Vagina (tissue), 2 donors: Measurements from ENCODE around the gene SHC4. TPM values are rescaled to one million over a fixed set of nuclear protein-coding genes. Genes with fewer than 3 reads are reported as not detected.

ENCODE experiments used
- DNase-seq, 2 donors: peaks; one replicate each; pipeline ENCODE4 v3.0.0-alpha.2; 2017; ENCODE audit errors: extremely low spot score in 2 of 2
- H3K27ac ChIP-seq: fragments of 200-600 bp; sonication (generic); one replicate; pipeline ENCODE4 v1.5.1; 2019
- H3K27me3 ChIP-seq: fragments of 200-600 bp; sonication (generic); one replicate; pipeline ENCODE4 v1.5.1; 2019
- H3K36me3 ChIP-seq, 2 donors: fragments of 200-600 bp; sonication (generic); one replicate each; pipeline ENCODE4 v1.5.1; 2017 to 2019
- H3K4me1 ChIP-seq: fragments of 200-600 bp; sonication (generic); one replicate; pipeline ENCODE4 v1.5.1; 2019
- H3K4me3 ChIP-seq, 2 donors: fragments of 200-600 bp; sonication (generic); 1 replicate in 1 of 2; 2 replicates in 1 of 2; pipeline ENCODE4 v1.5.1; 2016 to 2019
- H3K9me3 ChIP-seq: fragments of 200-600 bp; sonication (generic); one replicate; pipeline ENCODE4 v1.5.1; 2019
- POLR2A ChIP-seq, 2 donors: fragments of 450-650 bp; IDR thresholded peaks; one replicate each; pipeline ENCODE4 v1.6.1; 2017; ENCODE audit warnings: antibody characterized with exemption in 2 of 2, mild to moderate bottlenecking in 2 of 2, moderate library complexity in 2 of 2
- POLR2AphosphoS5 ChIP-seq, 2 donors: sonication (generic); formaldehyde crosslinking; IDR thresholded peaks; one replicate each; pipeline ENCODE4 v1.9.0; 2017; ENCODE audit warnings: antibody characterized with exemption in 2 of 2, mild to moderate bottlenecking in 2 of 2, low read depth in 1 of 2; ENCODE audit not compliant: insufficient read depth in 1 of 2
- intact Hi-C: fragments of 100-400 bp; cut with DNase I; formaldehyde crosslinking; loops from one replicate; pipeline ENCODE4 v1.15.1; 2023
- total RNA-seq: library from RNA; depleted of rRNA; stranded (reverse); fragments of >200 nt; gene quantifications from one replicate; pipeline ENCODE4 v1.2.3, GENCODE V29; 2016
- TF ChIP-seq, protein P1 (sequence below), 3 experiments: fragments of 450-650 bp in 2 of 3; fragments of 200-600 bp in 1 of 3; sonication (generic) in 1 of 3; IDR thresholded peaks; one replicate each; pipeline ENCODE4 v1.5.1; 2017 to 2019; ENCODE audit warnings: antibody characterized with exemption in 3 of 3, mild to moderate bottlenecking in 2 of 3, moderate library complexity in 2 of 3

The SHC4 gene
- total RNA-seq, 1 donor from 2014 or later: 0.25 TPM

DNA sequence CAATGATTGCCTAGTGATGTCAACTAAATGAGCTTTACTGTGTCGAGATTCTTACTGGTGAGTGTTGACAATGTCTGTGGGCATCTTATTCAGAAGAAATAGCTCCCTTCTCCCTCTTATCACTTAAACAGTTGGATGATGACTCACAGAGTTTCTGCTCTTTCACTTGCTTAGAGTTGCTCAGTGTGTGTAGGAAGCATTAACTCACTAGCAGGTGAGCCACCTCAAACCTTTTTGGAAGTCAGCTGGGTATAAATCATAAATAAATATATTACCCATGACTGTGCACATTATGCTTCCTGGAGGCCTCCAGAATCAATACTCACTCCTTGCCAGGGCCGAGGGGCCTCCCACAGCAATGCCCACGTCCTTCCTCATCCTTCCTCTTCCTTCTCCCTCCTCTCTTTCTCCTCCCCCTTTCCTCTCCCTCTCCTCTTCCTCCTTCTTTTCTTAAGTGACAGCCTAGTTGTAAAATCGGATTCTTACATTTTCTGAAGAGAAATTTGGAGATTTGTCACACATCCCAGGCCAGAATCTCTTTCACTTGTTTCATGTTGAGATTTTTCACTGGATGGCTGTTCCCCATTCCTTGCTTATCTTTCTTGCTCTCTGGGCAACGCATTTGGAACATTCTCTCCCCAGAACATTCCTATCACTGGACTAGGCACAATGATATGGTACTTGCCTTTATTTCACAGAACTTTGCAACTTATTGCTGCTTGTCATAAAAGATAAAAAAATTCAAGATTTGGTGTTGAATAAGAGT is 17.5 kb downstream of the SHC4 start:
- H3K36me3 ChIP-seq: no peaks in the 10 kb centered on the region
- no peak for TF ChIP-seq POLR2AphosphoS5 (IDR thresholded peaks at IDR 0.05; ENCODE audit: insufficient read depth in 1 of 2, low read depth in 1 of 2)
- TF ChIP-seq, protein P1, sequence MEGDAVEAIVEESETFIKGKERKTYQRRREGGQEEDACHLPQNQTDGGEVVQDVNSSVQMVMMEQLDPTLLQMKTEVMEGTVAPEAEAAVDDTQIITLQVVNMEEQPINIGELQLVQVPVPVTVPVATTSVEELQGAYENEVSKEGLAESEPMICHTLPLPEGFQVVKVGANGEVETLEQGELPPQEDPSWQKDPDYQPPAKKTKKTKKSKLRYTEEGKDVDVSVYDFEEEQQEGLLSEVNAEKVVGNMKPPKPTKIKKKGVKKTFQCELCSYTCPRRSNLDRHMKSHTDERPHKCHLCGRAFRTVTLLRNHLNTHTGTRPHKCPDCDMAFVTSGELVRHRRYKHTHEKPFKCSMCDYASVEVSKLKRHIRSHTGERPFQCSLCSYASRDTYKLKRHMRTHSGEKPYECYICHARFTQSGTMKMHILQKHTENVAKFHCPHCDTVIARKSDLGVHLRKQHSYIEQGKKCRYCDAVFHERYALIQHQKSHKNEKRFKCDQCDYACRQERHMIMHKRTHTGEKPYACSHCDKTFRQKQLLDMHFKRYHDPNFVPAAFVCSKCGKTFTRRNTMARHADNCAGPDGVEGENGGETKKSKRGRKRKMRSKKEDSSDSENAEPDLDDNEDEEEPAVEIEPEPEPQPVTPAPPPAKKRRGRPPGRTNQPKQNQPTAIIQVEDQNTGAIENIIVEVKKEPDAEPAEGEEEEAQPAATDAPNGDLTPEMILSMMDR (IDR thresholded peaks at IDR 0.05): no peak
- no peak for TF ChIP-seq POLR2A (IDR thresholded peaks at IDR 0.05)
- no peaks in the 10 kb centered on the region for H3K4me1 ChIP-seq
- no peaks in the 10 kb centered on the region for H3K9me3 ChIP-seq
- no peak overlapping the region for H3K4me3 ChIP-seq
- intact Hi-C loops: no loop called here
- no peaks in the 10 kb centered on the region for H3K27me3 ChIP-seq
- no peak for DNase-seq
- H3K27ac ChIP-seq: no peak overlapping the region

DNA sequence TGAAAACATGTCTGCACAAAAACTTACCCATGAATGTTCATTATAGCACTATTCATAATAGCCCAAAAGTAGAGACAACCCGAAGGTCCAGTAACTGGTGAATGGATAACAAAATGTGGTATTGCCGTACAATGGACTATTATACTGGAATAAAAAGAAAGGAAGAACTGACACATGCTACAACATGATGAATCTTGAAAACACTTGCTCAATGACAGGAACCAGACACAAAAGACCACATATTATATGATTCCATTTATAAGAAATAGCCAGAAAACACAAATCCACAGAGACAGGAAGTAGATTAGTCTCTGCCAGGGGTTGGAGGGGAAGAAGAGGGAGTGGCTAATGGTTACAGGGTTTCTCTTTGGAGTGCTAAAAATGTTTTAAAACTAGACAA is 18.3 kb downstream of the SHC4 start:
- TF ChIP-seq, protein P1 (IDR thresholded peaks at IDR 0.05): no peak
- no peak for TF ChIP-seq POLR2AphosphoS5 (IDR thresholded peaks at IDR 0.05; ENCODE audit: insufficient read depth in 1 of 2, low read depth in 1 of 2)
- TF ChIP-seq POLR2A (IDR thresholded peaks at IDR 0.05): no peak
- Histone ChIP-seq H3K27ac (no peak overlapping the region), H3K9me3 (no peaks in the 10 kb centered on the region), H3K4me1 (no peaks in the 10 kb centered on the region), H3K4me3 (no peak overlapping the region), H3K27me3 (no peaks in the 10 kb centered on the region), H3K36me3 (no peaks in the 10 kb centered on the region)
- no peak for DNase-seq
- intact Hi-C loops: no loop called here

DNA sequence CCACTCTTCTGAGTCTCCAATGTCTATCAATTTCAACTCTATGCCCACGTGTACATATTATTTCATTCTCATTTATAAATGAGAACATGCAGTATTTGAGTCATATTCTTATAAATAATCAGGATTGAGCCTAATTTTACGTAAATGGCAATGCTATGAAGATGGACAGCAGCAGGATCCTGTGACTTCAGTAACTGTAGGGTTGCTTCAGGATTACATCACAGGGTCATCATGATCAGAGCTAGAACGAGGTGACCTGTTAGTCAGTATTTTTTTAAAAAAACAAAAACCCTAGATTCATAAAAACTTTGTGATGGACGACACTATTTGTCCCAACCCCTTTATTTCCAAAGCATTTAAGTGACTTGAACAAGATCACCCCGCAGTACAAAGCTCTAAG is 21.8 kb downstream of the SHC4 start:
- intact Hi-C loops: no loop called here
- no peak for DNase-seq
- no peaks in the 10 kb centered on the region for H3K9me3 ChIP-seq
- no peak overlapping the region for H3K27ac ChIP-seq
- TF ChIP-seq POLR2AphosphoS5 (IDR thresholded peaks at IDR 0.05; ENCODE audit: insufficient read depth in 1 of 2, low read depth in 1 of 2): no peak
- TF ChIP-seq, protein P1 (IDR thresholded peaks at IDR 0.05): no peak
- no peak for TF ChIP-seq POLR2A (IDR thresholded peaks at IDR 0.05)
- H3K27me3 ChIP-seq: no peaks in the 10 kb centered on the region
- H3K36me3 ChIP-seq: no peaks in the 10 kb centered on the region
- H3K4me3 ChIP-seq: no peak overlapping the region
- no peaks in the 10 kb centered on the region for H3K4me1 ChIP-seq

GRCh38 chr15:48940508-48940907 is 23.2 kb downstream of the SHC4 start:
- Histone ChIP-seq H3K27me3 (no peaks in the 10 kb centered on the region), H3K27ac (no peak overlapping the region), H3K4me1 (no peaks in the 10 kb centered on the region), H3K4me3 (no peak overlapping the region), H3K9me3 (no peaks in the 10 kb centered on the region), H3K36me3 (no peaks in the 10 kb centered on the region)
- DNase-seq: no peak
- intact Hi-C loops: no loop called here
- TF ChIP-seq POLR2AphosphoS5 (IDR thresholded peaks at IDR 0.05; ENCODE audit: insufficient read depth in 1 of 2, low read depth in 1 of 2) (no peak), POLR2A (IDR thresholded peaks at IDR 0.05) (no peak)
- TF ChIP-seq, protein P1 (IDR thresholded peaks at IDR 0.05): no peak

- TF ChIP-seq POLR2AphosphoS5 (IDR thresholded peaks at IDR 0.05; ENCODE audit: insufficient read depth in 1 of 2, low read depth in 1 of 2): no peak
- TF ChIP-seq, protein P1 (IDR thresholded peaks at IDR 0.05): no peak
- TF ChIP-seq POLR2A (IDR thresholded peaks at IDR 0.05): no peak
- H3K27me3 ChIP-seq: no peaks in the 10 kb centered on the region
- no peak overlapping the region for H3K4me3 ChIP-seq
- intact Hi-C loops: no loop called here
- no peaks in the 10 kb centered on the region for H3K36me3 ChIP-seq
- no peaks in the 10 kb centered on the region for H3K4me1 ChIP-seq
- no peak for DNase-seq
- H3K27ac ChIP-seq: no peak overlapping the region
- no peaks in the 10 kb centered on the region for H3K9me3 ChIP-seq
These were observed 24.1 kb downstream of the SHC4 start for GRCh38 chr15:48939648-48940047.
